GM23338 (cell line): ENCODE results near the gene POU2F3.

Experiments
- EZH2 ChIP-seq: fragments of 200-600 bp; sonication (generic); IDR thresholded peaks from one replicate; pipeline ENCODE4 v1.8.0; 2017; ENCODE audit warnings: antibody characterized with exemption, mild to moderate bottlenecking, low read depth; ENCODE audit not compliant: unreplicated experiment
- POLR2AphosphoS5 ChIP-seq: IDR thresholded peaks from 2 replicates; pipeline ENCODE4 v1.6.1; 2016; ENCODE audit warnings: antibody characterized with exemption, low read depth
- REST ChIP-seq: IDR thresholded peaks from one replicate; pipeline ENCODE4 v1.6.1; 2018; ENCODE audit warnings: antibody characterized with exemption; ENCODE audit not compliant: unreplicated experiment
- ZNF114 ChIP-seq: fragments of 250-450 bp; sonication (Bioruptor Pico); IDR thresholded peaks from 2 replicates; pipeline ENCODE4 v1.5.0; 2020; ENCODE audit warnings: mild to moderate bottlenecking, moderate library complexity
- ZNF462 ChIP-seq: fragments of 250-450 bp; sonication (Bioruptor Pico); IDR thresholded peaks from 2 replicates; pipeline ENCODE4 v1.5.0; 2020; ENCODE audit warnings: mild to moderate bottlenecking, moderate library complexity
- TF ChIP-seq, protein P1 (sequence below), 2 experiments: fragments of 200-600 bp in 1 of 2; sonication (generic) in 1 of 2; conservative IDR thresholded peaks; 2 replicates each; pipeline versions ENCODE4 v1.5.1 to v1.6.1; 2016 to 2017; ENCODE audit warnings: antibody characterized with exemption in 2 of 2, low read depth in 2 of 2, mild to moderate bottlenecking in 2 of 2, moderate library complexity in 1 of 2

DNA sequence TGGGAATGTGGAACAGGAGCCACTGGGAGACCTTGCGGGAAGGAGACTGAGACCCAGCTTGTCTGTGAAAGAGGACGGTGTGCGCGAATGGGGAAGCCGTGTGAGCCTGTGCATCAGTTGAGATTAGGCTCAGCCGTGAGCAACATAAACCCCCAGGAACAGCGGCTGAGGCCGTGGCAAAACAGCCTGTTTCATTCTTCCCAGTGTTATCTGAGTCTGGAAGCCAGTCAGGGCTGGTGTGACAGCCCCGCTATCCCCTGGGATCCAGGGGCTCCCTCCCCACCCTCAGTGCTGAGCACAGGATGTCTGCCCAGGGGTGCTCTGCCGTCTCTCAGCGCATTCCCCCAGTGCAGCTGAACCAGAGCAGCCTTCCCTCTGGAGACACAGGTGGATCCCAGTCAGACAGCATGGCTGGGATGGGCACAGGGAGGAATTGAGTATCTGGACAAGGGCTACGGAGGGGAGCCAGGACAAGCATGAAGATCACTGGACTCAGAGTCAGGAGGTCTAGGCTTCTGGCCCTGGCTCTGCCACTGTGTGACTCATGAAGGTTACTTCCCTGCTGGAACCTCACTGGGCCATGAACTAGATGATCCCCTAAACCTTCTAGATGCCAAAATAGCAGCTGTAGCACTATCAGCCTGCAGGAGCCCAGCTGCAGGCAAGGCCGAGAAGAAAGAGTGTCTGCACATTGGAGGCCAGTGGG, 20.6 kb upstream of the POU2F3 start:
- TF ChIP-seq, protein P1, sequence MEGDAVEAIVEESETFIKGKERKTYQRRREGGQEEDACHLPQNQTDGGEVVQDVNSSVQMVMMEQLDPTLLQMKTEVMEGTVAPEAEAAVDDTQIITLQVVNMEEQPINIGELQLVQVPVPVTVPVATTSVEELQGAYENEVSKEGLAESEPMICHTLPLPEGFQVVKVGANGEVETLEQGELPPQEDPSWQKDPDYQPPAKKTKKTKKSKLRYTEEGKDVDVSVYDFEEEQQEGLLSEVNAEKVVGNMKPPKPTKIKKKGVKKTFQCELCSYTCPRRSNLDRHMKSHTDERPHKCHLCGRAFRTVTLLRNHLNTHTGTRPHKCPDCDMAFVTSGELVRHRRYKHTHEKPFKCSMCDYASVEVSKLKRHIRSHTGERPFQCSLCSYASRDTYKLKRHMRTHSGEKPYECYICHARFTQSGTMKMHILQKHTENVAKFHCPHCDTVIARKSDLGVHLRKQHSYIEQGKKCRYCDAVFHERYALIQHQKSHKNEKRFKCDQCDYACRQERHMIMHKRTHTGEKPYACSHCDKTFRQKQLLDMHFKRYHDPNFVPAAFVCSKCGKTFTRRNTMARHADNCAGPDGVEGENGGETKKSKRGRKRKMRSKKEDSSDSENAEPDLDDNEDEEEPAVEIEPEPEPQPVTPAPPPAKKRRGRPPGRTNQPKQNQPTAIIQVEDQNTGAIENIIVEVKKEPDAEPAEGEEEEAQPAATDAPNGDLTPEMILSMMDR (conservative IDR thresholded peaks at IDR 0.05; ENCODE audit: low read depth in 2 of 2): no peak
- TF ChIP-seq ZNF114 (CRISPR knock-in tag) (no peak), POLR2AphosphoS5 (no peak), EZH2 (no peak), ZNF462 (CRISPR knock-in tag) (no peak), REST (no peak)
